Ascending aorta (tissue), 2 donors: ENCODE results near the gene STON2. TPM values are rescaled to one million over a fixed set of nuclear protein-coding genes. Genes with fewer than 3 reads are reported as not detected.

Experiments
- DNase-seq, 2 donors: peaks; one replicate each; pipeline ENCODE4 v3.0.0-alpha.2; 2019; ENCODE audit warnings: low spot score in 2 of 2
- H3K27ac ChIP-seq, 2 donors: fragments of 200-600 bp; sonication (generic); one replicate each; pipeline ENCODE4 v1.5.1; 2016 to 2017; ENCODE audit warnings: mild to moderate bottlenecking in 1 of 2
- H3K27me3 ChIP-seq: fragments of 200-600 bp; sonication (generic); one replicate; pipeline ENCODE4 v1.5.1; 2017
- H3K36me3 ChIP-seq, 2 donors: fragments of 200-600 bp; sonication (generic); one replicate each; pipeline ENCODE4 v1.5.1; 2016
- H3K4me1 ChIP-seq, 2 donors: fragments of 200-600 bp; sonication (generic); one replicate each; pipeline ENCODE4 v1.5.1; 2016 to 2017; ENCODE audit warnings: mild to moderate bottlenecking in 1 of 2
- H3K4me3 ChIP-seq, 2 donors: fragments of 200-600 bp; sonication (generic); one replicate each; pipeline ENCODE4 v1.5.1; 2016 to 2017; ENCODE audit warnings: mild to moderate bottlenecking in 1 of 2
- H3K9me3 ChIP-seq, 2 donors: fragments of 200-600 bp; sonication (generic); one replicate each; pipeline ENCODE4 v1.5.1; 2016
- CTCF ChIP-seq, 3 experiments: fragments of 200-600 bp in 2 of 3; fragments of 450-650 bp in 1 of 3; sonication (generic) in 2 of 3; IDR thresholded peaks; one replicate each; pipeline ENCODE4 v1.5.1; 2016 to 2019; ENCODE audit warnings: antibody characterized with exemption in 3 of 3, mild to moderate bottlenecking in 1 of 3, moderate library complexity in 1 of 3
- intact Hi-C: fragments of 100-400 bp; cut with DNase I; formaldehyde crosslinking; loops from one replicate; pipeline ENCODE4 v1.15.1; 2023
- total RNA-seq: library from RNA; depleted of rRNA; stranded (reverse); fragments of >200 nt; gene quantifications from one replicate; pipeline ENCODE4 v1.1.0, GENCODE V29; 2016

Gene STON2
- total RNA-seq, 1 donor from 2014 or later = 54.0 TPM

- Histone ChIP-seq H3K9me3 (no peaks in the 10 kb centered on the region), H3K27ac (no peak overlapping the region), H3K4me1 (no peaks in the 10 kb centered on the region), H3K27me3 (no peaks in the 10 kb centered on the region), H3K4me3 (no peak overlapping the region), H3K36me3 (no peaks in the 10 kb centered on the region)
- intact Hi-C loops = no loop called here
- TF ChIP-seq CTCF (IDR thresholded peaks at IDR 0.05) = no peak
- DNase-seq = no peak
These were observed 28.3 kb downstream of the STON2 start for GRCh38 chr14:81371802-81372201.

- Histone ChIP-seq H3K4me3 (no peak overlapping the region), H3K4me1 (no peaks in the 10 kb centered on the region), H3K27ac (no peak overlapping the region), H3K36me3 (no peaks in the 10 kb centered on the region), H3K9me3 (no peaks in the 10 kb centered on the region), H3K27me3 (no peaks in the 10 kb centered on the region)
- TF ChIP-seq CTCF (IDR thresholded peaks at IDR 0.05) = no peak
- no peak for DNase-seq
- intact Hi-C loops = no loop called here
These were observed 32.6 kb downstream of the STON2 start for GRCh38 chr14:81367563-81367962.

DNA sequence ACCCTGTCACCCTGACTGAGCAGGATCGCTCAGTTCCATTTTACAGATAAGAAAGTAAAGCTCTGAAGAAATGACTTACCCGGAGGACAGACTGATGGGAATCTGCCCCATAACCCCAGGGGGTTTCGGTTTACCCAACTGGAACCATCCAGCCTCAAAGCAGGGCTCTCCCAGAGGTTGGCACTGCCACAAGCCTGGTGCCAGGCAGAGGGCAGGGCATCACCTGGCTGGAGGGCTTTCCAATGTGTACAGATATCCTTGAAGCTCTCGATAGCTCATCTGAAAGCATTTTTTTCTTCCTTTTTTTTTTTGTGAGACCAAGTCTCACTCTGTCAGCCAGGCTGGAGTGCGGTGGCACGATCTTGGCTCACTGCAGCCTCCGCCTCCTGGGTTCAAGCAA is 33.2 kb downstream of the STON2 start:
- no peak overlapping the region for H3K4me3 ChIP-seq

GRCh38 chr14:81366214-81366613 is 33.9 kb downstream of the STON2 start:
- no peaks in the 10 kb centered on the region for H3K36me3 ChIP-seq
- intact Hi-C loops = no loop called here
- H3K9me3 ChIP-seq = no peaks in the 10 kb centered on the region
- no peaks in the 10 kb centered on the region for H3K4me1 ChIP-seq
- H3K27ac ChIP-seq = no peak overlapping the region
- no peak overlapping the region for H3K4me3 ChIP-seq
- H3K27me3 ChIP-seq = no peaks in the 10 kb centered on the region
- no peak for TF ChIP-seq CTCF (IDR thresholded peaks at IDR 0.05)
- no peak for DNase-seq

More for the DNA sequence above, 33.2 kb downstream of the STON2 start:
- Histone ChIP-seq H3K27ac (no peak overlapping the region), H3K27me3 (no peaks in the 10 kb centered on the region), H3K36me3 (no peaks in the 10 kb centered on the region), H3K9me3 (no peaks in the 10 kb centered on the region), H3K4me1 (no peaks in the 10 kb centered on the region)
- intact Hi-C loops = no loop called here
- TF ChIP-seq CTCF (IDR thresholded peaks at IDR 0.05) = no peak
- DNase-seq = no peak

DNA sequence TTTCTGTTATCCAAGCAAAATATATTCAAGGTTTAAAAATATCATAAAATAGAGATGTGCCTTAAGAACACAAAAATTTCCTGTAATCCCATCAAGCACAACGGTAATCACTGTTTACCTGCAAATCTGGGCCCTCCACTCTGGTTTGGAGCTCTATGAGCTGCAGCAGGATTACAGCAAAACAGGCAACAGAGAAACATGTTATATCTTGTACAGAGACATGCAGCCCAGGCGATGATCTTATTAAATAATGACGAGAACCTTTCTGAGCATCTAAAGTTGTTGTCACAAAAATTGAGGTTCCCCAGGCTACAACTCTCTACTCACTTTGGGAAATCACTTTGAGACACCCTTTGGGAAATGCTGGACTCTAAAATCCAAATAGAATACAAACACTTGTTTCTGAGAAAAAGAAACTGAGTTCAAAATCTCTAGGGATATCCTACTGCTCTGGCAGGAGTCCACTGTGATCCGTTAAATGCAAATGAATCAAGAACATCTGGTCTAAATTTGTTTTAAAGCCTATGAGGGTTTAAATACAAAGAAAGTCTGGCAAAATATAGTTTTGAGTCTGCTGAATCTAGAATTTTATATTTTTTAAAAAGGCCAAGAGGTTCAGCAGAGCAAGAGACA is 36.3 kb downstream of the STON2 start:
- Histone ChIP-seq H3K36me3 (no peaks in the 10 kb centered on the region), H3K27ac (no peak overlapping the region), H3K4me1 (no peaks in the 10 kb centered on the region), H3K4me3 (no peak overlapping the region), H3K27me3 (no peaks in the 10 kb centered on the region), H3K9me3 (no peaks in the 10 kb centered on the region)
- intact Hi-C loops = no loop called here
- DNase-seq = no peak
- TF ChIP-seq CTCF (IDR thresholded peaks at IDR 0.05) = no peak
